A549 (cell line): Measurements from ENCODE around the gene CSNK1D.

Experiments
- BCL3 ChIP-seq: fragments of >200 bp; sonication (Bioruptor Twin); formaldehyde crosslinking; IDR thresholded peaks from 3 replicates; pipeline ENCODE4 v1.6.1; 2016
- CBX2 ChIP-seq: fragments of 200-600 bp; sonication (generic); IDR thresholded peaks from 2 replicates; pipeline ENCODE4 v1.6.1; 2016; ENCODE audit warnings: low read depth, mild to moderate bottlenecking, borderline replicate concordance
- CEBPB ChIP-seq, 2 experiments: fragments of >200 bp in 1 of 2; sonication (Bioruptor Twin) in 1 of 2; formaldehyde crosslinking in 1 of 2; IDR thresholded peaks; 2 replicates each; pipeline ENCODE4 v1.6.1; 2012 to 2016
- CTCF ChIP-seq: fragments of >200 bp; sonication (Bioruptor Twin); formaldehyde crosslinking; IDR thresholded peaks from 3 replicates; pipeline ENCODE4 v1.5.1; 2016
- EP300 ChIP-seq, 2 experiments: fragments of >200 bp; sonication (Bioruptor Twin); formaldehyde crosslinking; IDR thresholded peaks; 2 replicates in 1 of 2; 3 replicates in 1 of 2; pipeline ENCODE4 v1.6.1; 2016 to 2017
- JUN ChIP-seq, 2 experiments: fragments of >200 bp; sonication (Bioruptor Twin); formaldehyde crosslinking; IDR thresholded peaks; 2 replicates in 1 of 2; 3 replicates in 1 of 2; pipeline ENCODE4 v1.6.1; 2016 to 2017
- MAFK ChIP-seq: fragments of 450-650 bp; IDR thresholded peaks from 2 replicates; pipeline ENCODE4 v1.6.1; 2014; ENCODE audit not compliant: partially characterized antibody
- MAX ChIP-seq: IDR thresholded peaks from 2 replicates; pipeline ENCODE4 v1.6.1; 2012
- MYC ChIP-seq: IDR thresholded peaks from 2 replicates; pipeline ENCODE4 v1.6.1; 2012; ENCODE audit warnings: mild to moderate bottlenecking, inconsistent platforms, low read length, improper control_type of control experiment, borderline replicate concordance
- POLR2A ChIP-seq: IDR thresholded peaks from 2 replicates; pipeline ENCODE4 v1.6.1; 2012; ENCODE audit warnings: mild to moderate bottlenecking, low read length
- RAD21 ChIP-seq, 2 experiments: fragments of >200 bp in 1 of 2; sonication (Bioruptor Twin) in 1 of 2; formaldehyde crosslinking in 1 of 2; IDR thresholded peaks in 1 of 2; conservative IDR thresholded peaks in 1 of 2; 2 replicates in 1 of 2; 3 replicates in 1 of 2; pipeline ENCODE4 v1.6.1; 2012 to 2018; ENCODE audit warnings: inconsistent platforms in 1 of 2
- REST ChIP-seq: fragments of 200-600 bp; sonication (generic); IDR thresholded peaks from 2 replicates; pipeline ENCODE4 v1.6.1; 2016; ENCODE audit warnings: antibody characterized with exemption, mild to moderate bottlenecking, moderate library complexity
- RNF2 ChIP-seq: fragments of 200-600 bp; sonication (generic); IDR thresholded peaks from 2 replicates; pipeline ENCODE4 v1.6.1; 2016; ENCODE audit warnings: low read depth, mild to moderate bottlenecking, antibody characterized with exemption, moderate library complexity, borderline replicate concordance
- SMC3 ChIP-seq: fragments of >200 bp; sonication (Bioruptor Twin); formaldehyde crosslinking; IDR thresholded peaks from 3 replicates; pipeline ENCODE4 v1.6.1; 2018; ENCODE audit warnings: inconsistent platforms

- TF ChIP-seq CTCF (no peak), POLR2A (no peak), CBX2 (no peak), RAD21 (conservative IDR thresholded peaks at IDR 0.05 in 1 of 2, IDR thresholded peaks at IDR 0.05 in 1 of 2) (no peak), EP300 (IDR thresholded peaks at IDR 0.05) (no peak), JUN (IDR thresholded peaks at IDR 0.05) (no peak), RNF2 (no peak), SMC3 (no peak), CEBPB (IDR thresholded peaks at IDR 0.05) (no peak), REST (no peak), MAFK (no peak), MAX (no peak), MYC (no peak), BCL3 (no peak)
These were observed 32.9 kb downstream of the CSNK1D start for GRCh38 chr17:82240506-82241182.
